Upper lobe of right lung (tissue), 1 donor: ENCODE measurements around the gene CPLANE2. TPM values are rescaled to one million over a fixed set of nuclear protein-coding genes. Genes with fewer than 3 reads are reported as not detected.

ENCODE experiments used
- ATAC-seq: fragments of 200-7000 bp; cut with Tn5 transposase; one replicate; pipeline ENCODE4 v1.9.1; 2020; ENCODE audit warnings: mild to moderate bottlenecking, moderate library complexity
- DNase-seq: peaks from one replicate; pipeline ENCODE4 v3.0.0-alpha.2; 2020
- H3K27ac ChIP-seq: fragments of 200-600 bp; one replicate; pipeline ENCODE4 v1.8.0; 2022
- H3K27me3 ChIP-seq: fragments of 200-600 bp; one replicate; pipeline ENCODE4 v1.8.0; 2022; ENCODE audit warnings: mild to moderate bottlenecking
- H3K36me3 ChIP-seq: fragments of 200-600 bp; one replicate; pipeline ENCODE4 v1.8.0; 2022
- H3K4me1 ChIP-seq: fragments of 200-600 bp; one replicate; pipeline ENCODE4 v1.8.0; 2022
- H3K4me3 ChIP-seq: fragments of 200-600 bp; one replicate; pipeline ENCODE4 v1.8.0; 2022; ENCODE audit warnings: mild to moderate bottlenecking
- H3K9me3 ChIP-seq: fragments of 200-600 bp; one replicate; pipeline ENCODE4 v1.8.0; 2022
- intact Hi-C: fragments of 100-400 bp; cut with DNase I; formaldehyde crosslinking; loops from one replicate; pipeline ENCODE4 v1.11.0; 2022
- total RNA-seq: library from RNA; stranded (reverse); fragmentation: NEBNext Ultra II Directional; extraction: Animal tissue kit (Norgen Biotek cat#: 25700); gene quantifications from one replicate; pipeline ENCODE4 v1.2.1, GENCODE V29; 2021
- TF ChIP-seq, protein P1 (sequence below): fragments of 200-600 bp; IDR thresholded peaks from one replicate; pipeline ENCODE4 v1.8.0; 2022; ENCODE audit warnings: antibody characterized with exemption
- donor health status: DM: no; HTN: yes; CAD: no; lungs with severe emphysema.

CPLANE2 gene
- total RNA-seq, 1 donor from 2014 or later, result 11.7 TPM

DNA sequence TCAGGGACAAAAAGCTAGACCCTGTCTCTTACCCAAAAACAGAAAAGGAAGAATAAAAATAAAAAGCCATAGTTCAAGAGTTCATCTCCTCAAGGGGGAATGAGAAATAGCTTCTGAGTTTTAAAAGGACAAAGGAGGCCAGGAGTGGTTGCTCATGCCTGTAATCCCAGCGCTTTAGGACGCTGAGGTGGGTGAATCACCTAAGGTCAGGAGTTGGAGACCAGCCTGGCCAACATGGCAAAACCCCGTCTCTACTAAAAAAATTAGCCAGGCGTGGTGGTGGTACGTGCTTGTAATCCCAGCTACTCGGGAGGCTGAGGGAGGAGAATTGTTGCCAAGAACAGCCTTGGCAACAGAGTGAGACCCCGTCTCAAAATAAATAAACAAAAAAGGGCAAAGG lies 38.6 kb upstream of the CPLANE2 start:
- intact Hi-C loops, result no loop called here

DNA sequence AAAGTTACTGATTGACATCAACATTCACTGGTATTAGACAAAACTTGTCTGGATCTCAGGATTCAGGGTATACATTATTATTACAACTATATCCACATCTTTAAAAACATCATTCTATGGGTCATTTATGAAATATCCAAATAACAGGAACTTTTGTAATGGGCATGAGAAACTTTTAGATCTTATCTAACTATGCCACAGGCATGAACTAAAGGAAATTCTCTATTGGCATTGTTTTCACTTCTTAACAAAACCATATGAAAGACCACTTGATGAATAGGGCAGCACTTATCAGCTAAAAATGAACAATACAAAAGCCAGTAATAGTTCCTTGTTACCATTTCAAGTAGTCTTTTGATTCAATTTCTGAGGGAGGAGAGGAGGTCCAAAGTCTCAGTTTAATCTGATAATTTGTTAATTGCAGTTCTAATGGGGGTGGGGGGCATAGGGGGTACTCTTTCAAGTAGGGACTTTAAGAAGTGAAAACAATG lies 30.8 kb upstream of the CPLANE2 start:
- H3K36me3 ChIP-seq, result no peaks in the 10 kb centered on the region
- H3K9me3 ChIP-seq, result no peaks in the 10 kb centered on the region
- TF ChIP-seq, protein P1, sequence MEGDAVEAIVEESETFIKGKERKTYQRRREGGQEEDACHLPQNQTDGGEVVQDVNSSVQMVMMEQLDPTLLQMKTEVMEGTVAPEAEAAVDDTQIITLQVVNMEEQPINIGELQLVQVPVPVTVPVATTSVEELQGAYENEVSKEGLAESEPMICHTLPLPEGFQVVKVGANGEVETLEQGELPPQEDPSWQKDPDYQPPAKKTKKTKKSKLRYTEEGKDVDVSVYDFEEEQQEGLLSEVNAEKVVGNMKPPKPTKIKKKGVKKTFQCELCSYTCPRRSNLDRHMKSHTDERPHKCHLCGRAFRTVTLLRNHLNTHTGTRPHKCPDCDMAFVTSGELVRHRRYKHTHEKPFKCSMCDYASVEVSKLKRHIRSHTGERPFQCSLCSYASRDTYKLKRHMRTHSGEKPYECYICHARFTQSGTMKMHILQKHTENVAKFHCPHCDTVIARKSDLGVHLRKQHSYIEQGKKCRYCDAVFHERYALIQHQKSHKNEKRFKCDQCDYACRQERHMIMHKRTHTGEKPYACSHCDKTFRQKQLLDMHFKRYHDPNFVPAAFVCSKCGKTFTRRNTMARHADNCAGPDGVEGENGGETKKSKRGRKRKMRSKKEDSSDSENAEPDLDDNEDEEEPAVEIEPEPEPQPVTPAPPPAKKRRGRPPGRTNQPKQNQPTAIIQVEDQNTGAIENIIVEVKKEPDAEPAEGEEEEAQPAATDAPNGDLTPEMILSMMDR, result no peak
- intact Hi-C loops, result no loop called here
- no peak for DNase-seq
- no peak overlapping the region for H3K27ac ChIP-seq
- H3K27me3 ChIP-seq, result no peaks in the 10 kb centered on the region
- no peak overlapping the region for H3K4me3 ChIP-seq
- ATAC-seq, result no peak
- peaks cover 21% of the 10 kb centered on the region for H3K4me1 ChIP-seq

More for the DNA sequence above, 38.6 kb upstream of the CPLANE2 start:
- H3K27me3 ChIP-seq, result no peaks in the 10 kb centered on the region
- no peaks in the 10 kb centered on the region for H3K9me3 ChIP-seq
- DNase-seq (no peak), ATAC-seq (no peak)
- TF ChIP-seq, protein P1, result no peak
- H3K4me3 ChIP-seq, result no peak overlapping the region
- no peaks in the 10 kb centered on the region for H3K36me3 ChIP-seq
- H3K27ac ChIP-seq, result no peak overlapping the region
- no peaks in the 10 kb centered on the region for H3K4me1 ChIP-seq

DNA sequence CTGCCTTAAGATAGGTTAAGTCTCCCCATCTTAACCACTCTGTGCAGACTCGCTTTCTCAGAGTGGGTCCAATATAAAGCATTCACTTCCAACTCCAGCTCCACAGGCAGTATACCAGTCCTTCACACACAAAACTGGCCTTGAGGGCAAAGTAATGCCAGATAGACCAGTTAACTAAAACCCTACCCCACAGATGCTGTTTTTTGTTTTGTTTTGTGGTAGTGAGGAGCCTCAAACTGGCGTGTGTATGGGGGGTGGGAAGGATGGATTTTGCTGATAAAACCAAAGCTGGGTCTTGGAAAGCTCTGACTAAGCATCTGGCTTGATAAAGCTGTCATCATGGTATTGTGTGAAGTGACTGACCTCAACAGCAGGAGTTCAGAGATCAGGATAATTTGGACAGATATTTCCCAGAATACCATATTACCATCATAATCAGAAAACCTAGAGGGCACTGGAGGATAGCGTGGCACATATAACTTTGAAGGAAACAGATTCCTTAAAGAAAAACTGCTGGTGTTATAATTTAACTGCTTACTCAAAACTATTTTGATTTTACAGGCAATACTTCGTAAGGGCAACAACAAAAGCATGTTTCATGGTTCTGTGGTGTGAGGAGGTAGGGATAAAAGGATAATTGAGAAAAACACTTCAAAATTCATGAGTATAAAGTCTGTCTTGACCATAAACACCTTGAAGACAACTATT lies 29.6 kb upstream of the CPLANE2 start:
- Histone ChIP-seq H3K27me3 (no peaks in the 10 kb centered on the region), H3K4me3 (no peak overlapping the region), H3K9me3 (no peaks in the 10 kb centered on the region), H3K4me1 (peaks cover 21% of the 10 kb centered on the region), H3K36me3 (no peaks in the 10 kb centered on the region), H3K27ac (no peak overlapping the region)
- peak; percentile 14 for ATAC-seq
- intact Hi-C loops, result no loop called here
- no peak for DNase-seq
- TF ChIP-seq, protein P1, result no peak

DNA sequence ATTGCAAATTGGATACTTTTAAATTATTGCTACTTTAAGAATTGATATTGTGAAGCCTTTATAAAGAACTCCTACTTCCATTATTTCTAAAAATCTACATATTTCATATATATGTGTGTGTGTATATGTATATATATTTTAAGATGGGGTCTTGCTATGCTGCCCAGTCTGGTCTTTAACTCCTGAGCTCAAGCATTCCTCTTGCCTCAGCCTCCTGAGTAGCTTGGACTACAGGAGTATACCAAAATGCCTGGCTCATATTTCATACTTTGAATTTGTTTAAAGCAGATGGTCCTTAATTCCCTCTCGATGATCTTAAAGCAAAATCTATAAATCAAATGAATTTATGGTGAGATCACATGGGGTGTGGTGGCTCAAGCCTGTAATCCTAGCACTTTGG lies 25.1 kb upstream of the CPLANE2 start:
- H3K27me3 ChIP-seq, result no peaks in the 10 kb centered on the region
- no peak overlapping the region for H3K27ac ChIP-seq
- no peaks in the 10 kb centered on the region for H3K9me3 ChIP-seq
- H3K4me1 ChIP-seq, result peaks cover 11% of the 10 kb centered on the region
- TF ChIP-seq, protein P1, result no peak
- DNase-seq (no peak), ATAC-seq (no peak)
- intact Hi-C loops, result no loop called here
- peaks cover 4% of the 10 kb centered on the region for H3K36me3 ChIP-seq
- H3K4me3 ChIP-seq, result no peak overlapping the region

- TF ChIP-seq, protein P1, result no peak
- Histone ChIP-seq H3K27ac (no peak overlapping the region), H3K27me3 (no peaks in the 10 kb centered on the region), H3K4me3 (no peak overlapping the region), H3K4me1 (no peaks in the 10 kb centered on the region), H3K36me3 (peaks cover 12% of the 10 kb centered on the region), H3K9me3 (no peaks in the 10 kb centered on the region)
- DNase-seq (no peak), ATAC-seq (no peak)
- intact Hi-C loops, result no loop called here
Observed at GRCh38 chr1:16260814-16261213, 23.8 kb upstream of the CPLANE2 start.
